ENCODE results near the gene DENND2D. TPM values are rescaled to one million over a fixed set of nuclear protein-coding genes. Genes with fewer than 3 reads are reported as not detected.

Gene DENND2D, protein sequence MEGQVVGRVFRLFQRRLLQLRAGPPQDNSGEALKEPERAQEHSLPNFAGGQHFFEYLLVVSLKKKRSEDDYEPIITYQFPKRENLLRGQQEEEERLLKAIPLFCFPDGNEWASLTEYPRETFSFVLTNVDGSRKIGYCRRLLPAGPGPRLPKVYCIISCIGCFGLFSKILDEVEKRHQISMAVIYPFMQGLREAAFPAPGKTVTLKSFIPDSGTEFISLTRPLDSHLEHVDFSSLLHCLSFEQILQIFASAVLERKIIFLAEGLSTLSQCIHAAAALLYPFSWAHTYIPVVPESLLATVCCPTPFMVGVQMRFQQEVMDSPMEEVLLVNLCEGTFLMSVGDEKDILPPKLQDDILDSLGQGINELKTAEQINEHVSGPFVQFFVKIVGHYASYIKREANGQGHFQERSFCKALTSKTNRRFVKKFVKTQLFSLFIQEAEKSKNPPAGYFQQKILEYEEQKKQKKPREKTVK
- 100 to 1,000 TPM; 274 to 289 TPM for total RNA-seq
- 100 to 1,000 TPM; 161 to 395 (median 225) TPM for polyA plus RNA-seq
- 229 to 343 (median 294) reads per million in 6 experiments for total RNA-seq

- Mint-ChIP-seq H3K36me3 (peaks cover 46 to 52% (median 48%) of the 10 kb centered on the region in 3 donors), H3K4me1 (peaks cover 39 to 88% (median 61%) of the 10 kb centered on the region in 4 donors), H3K9me3 (no peaks in the 10 kb centered on the region), H3K27me3 (no peaks in the 10 kb centered on the region), H3K4me3 (peak within 1 kb of the TSS; percentile 96 to 100 (median 99)), H3K27ac (peak within 1 kb of the TSS; percentile 89 to 99 (median 96))
- POLR2A ChIA-PET = interaction anchor here (0.6 to 20.0 kb wide), 10 partner anchors 7 to 249 kb away, joined by 3 to 1200 read pairs (median 8); partner anchors contain the start of genes ATP5PB, CEPT1, CHI3L2 and DRAM2
- DNase-seq = peak in 3 of 10 donors; percentile 30 to 53 (median 53)
- ATAC-seq = peak; percentile 15 to 21
These were observed at the start of gene DENND2D for GRCh38 chr1:111199881-111200801. Gene DENND2D (minus strand): TSS chr1:111200646. CDS start chr1:111200459, 187 bp downstream.

DNA sequence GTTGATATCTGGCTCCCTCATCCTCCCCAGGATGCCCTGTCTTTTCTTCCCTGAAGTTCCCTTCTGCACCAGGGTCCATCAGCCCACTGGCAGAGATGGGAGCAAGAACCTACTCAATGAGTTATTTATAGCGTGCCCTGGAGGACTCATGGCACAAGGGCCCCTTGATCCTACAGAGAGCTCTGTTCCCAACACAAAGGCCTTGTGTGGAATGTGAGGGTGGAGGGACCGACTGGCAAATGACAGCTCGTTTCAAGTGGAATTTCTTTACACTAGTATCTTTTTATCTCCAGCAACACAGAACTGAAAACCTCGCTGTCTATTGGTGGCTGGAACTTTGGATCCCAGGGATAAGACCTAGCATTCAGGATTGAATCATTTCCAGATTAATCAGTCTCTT is 49.5 kb upstream of the DENND2D start:
- Mint-ChIP-seq H3K4me3 (no peak overlapping the region), H3K36me3 (no peaks in the 10 kb centered on the region), H3K27me3 (no peaks in the 10 kb centered on the region), H3K9me3 (no peaks in the 10 kb centered on the region), H3K4me1 (peaks cover 21 to 39% (median 30%) of the 10 kb centered on the region in 4 donors), H3K27ac (peak overlapping the region in 3 of 10 donors; percentile 44 to 70 (median 60))
- POLR2A ChIA-PET = interaction anchor here (0.8 to 2.0 kb wide), 3 partner anchors 15 to 58 kb away, joined by 3 to 6 read pairs (median 6); no protein-coding TSS in a partner anchor
- DNase-seq (no peak), ATAC-seq (no peak)

GRCh38 chr1:111247125-111247838 is 46.8 kb upstream of the DENND2D start:
- Mint-ChIP-seq H3K27me3 (no peaks in the 10 kb centered on the region), H3K4me3 (no peak overlapping the region), H3K27ac (no peak overlapping the region), H3K4me1 (peaks cover 16 to 21% (median 19%) of the 10 kb centered on the region in 4 donors), H3K36me3 (peaks cover 0 to 14% (median 0%) of the 10 kb centered on the region in 3 donors), H3K9me3 (no peaks in the 10 kb centered on the region)
- no peak for DNase-seq
- POLR2A ChIA-PET = no interaction called here
- no peak for ATAC-seq

- Mint-ChIP-seq H3K27ac (peak overlapping the region in 2 of 10 donors; percentile 33 to 37), H3K4me3 (no peak overlapping the region), H3K4me1 (peaks cover 0 to 14% (median 1%) of the 10 kb centered on the region in 4 donors), H3K9me3 (no peaks in the 10 kb centered on the region), H3K27me3 (no peaks in the 10 kb centered on the region), H3K36me3 (peaks cover 2 to 48% (median 24%) of the 10 kb centered on the region in 3 donors)
- POLR2A ChIA-PET = interaction anchor here (1.0 to 1.4 kb wide), 2 partner anchors 8 to 20 kb away, joined by 3 read pairs; no protein-coding TSS in a partner anchor
- ATAC-seq (no peak), DNase-seq (no peak)
These were observed 42.5 kb upstream of the DENND2D start for GRCh38 chr1:111242805-111243523.

- POLR2A ChIA-PET = interaction anchor here (0.9 kb wide), 1 partner anchor 9 kb away, joined by 3 read pairs; no protein-coding TSS in a partner anchor
These were observed 41.4 kb upstream of the DENND2D start for GRCh38 chr1:111241797-111242196.

DNA sequence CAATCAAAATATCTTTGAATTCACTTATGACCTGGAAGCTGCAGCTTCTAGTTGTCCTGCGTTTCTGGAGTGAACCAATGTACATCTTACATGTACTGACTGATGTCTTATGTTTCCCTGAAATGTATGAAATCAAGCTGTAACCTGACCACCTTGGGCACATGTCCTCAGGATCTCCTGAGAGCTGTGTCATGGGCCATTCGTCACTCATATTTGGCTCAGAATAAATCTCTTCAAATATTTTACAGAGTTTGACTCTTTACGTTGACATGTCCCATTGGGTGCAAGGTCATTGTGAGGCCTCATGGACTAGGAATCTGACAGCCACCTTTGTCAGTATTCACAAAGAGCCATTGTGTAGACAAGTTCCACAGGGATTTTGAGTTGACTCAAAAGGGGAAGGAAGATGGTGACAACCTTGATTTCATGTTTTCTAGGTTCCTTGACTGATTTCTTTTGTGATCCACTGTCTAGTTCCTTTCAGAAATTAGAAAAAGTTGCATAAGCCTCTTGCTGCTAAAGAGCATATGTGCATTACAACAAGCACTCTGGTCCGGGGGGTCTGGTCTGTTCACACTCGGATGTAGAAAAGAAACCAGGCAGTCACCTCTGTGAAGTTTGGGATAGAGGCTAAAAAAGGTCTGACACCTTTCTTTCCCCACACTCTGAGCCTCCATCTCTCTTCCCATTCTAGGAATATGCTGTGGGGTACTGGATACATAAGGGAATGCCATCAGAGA is 37.8 kb upstream of the DENND2D start:
- no peaks in the 10 kb centered on the region for H3K9me3 Mint-ChIP-seq
- DNase-seq (no peak), ATAC-seq (no peak)
- peak overlapping the region in 1 of 10 donors; percentile 24 for H3K27ac Mint-ChIP-seq
- H3K27me3 Mint-ChIP-seq = no peaks in the 10 kb centered on the region
- H3K4me3 Mint-ChIP-seq = no peak overlapping the region
- POLR2A ChIA-PET = no interaction called here
- H3K36me3 Mint-ChIP-seq = peaks cover 2 to 59% (median 33%) of the 10 kb centered on the region in 3 donors
- peaks cover 2 to 36% (median 13%) of the 10 kb centered on the region in 4 donors for H3K4me1 Mint-ChIP-seq

More at GRCh38 chr1:111241797-111242196, 41.4 kb upstream of the DENND2D start:
- ATAC-seq (no peak), DNase-seq (no peak)
- H3K27ac Mint-ChIP-seq = no peak overlapping the region
- H3K36me3 Mint-ChIP-seq = peaks cover 2 to 59% (median 25%) of the 10 kb centered on the region in 3 donors
- H3K4me1 Mint-ChIP-seq = peaks cover 0 to 16% (median 1%) of the 10 kb centered on the region in 4 donors
- H3K9me3 Mint-ChIP-seq = no peaks in the 10 kb centered on the region
- no peak overlapping the region for H3K4me3 Mint-ChIP-seq
- no peaks in the 10 kb centered on the region for H3K27me3 Mint-ChIP-seq

GRCh38 chr1:111236806-111237205 is 36.4 kb upstream of the DENND2D start:
- ATAC-seq (no peak), DNase-seq (no peak)
- Mint-ChIP-seq H3K36me3 (peaks cover 2 to 54% (median 33%) of the 10 kb centered on the region in 3 donors), H3K4me3 (no peak overlapping the region), H3K27me3 (no peaks in the 10 kb centered on the region), H3K4me1 (peaks cover 2 to 48% (median 26%) of the 10 kb centered on the region in 4 donors), H3K27ac (peak overlapping the region in 2 of 10 donors; percentile 20 to 56), H3K9me3 (no peaks in the 10 kb centered on the region)
- POLR2A ChIA-PET = interaction anchor here (1.2 kb wide), 1 partner anchor 10 kb away, joined by 3 read pairs; no protein-coding TSS in a partner anchor

GRCh38 chr1:111236379-111236778 is 35.9 kb upstream of the DENND2D start:
- Mint-ChIP-seq H3K4me3 (no peak overlapping the region), H3K4me1 (peaks cover 2 to 51% (median 30%) of the 10 kb centered on the region in 4 donors), H3K9me3 (no peaks in the 10 kb centered on the region), H3K27me3 (no peaks in the 10 kb centered on the region), H3K27ac (peak overlapping the region in 2 of 10 donors; percentile 14 to 20), H3K36me3 (peaks cover 2 to 52% (median 30%) of the 10 kb centered on the region in 3 donors)
- no peak for DNase-seq
- POLR2A ChIA-PET = interaction anchor here (1.2 to 2.2 kb wide), 2 partner anchors 10 to 15 kb away, joined by 3 to 6 read pairs; no protein-coding TSS in a partner anchor
- no peak for ATAC-seq

DNA sequence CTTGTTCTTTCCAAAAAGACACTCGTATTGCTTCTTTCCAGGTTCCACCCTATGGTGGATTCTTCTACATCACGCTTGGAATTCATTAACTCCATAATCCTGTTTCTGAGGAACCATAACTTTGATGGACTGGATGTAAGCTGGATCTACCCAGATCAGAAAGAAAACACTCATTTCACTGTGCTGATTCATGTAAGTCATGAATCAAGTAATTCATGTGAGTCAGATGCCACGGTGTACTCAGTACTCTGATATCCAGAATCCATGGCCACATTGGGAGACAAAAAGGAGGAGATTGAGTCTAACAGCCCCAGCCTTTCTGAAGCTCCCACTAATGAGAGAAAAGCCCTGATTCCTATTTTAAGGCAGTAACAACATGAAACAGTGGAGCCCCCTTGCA is 34.4 kb upstream of the DENND2D start:
- Mint-ChIP-seq H3K4me1 (peaks cover 8 to 63% (median 44%) of the 10 kb centered on the region in 4 donors), H3K27ac (peak overlapping the region in 1 of 10 donors; percentile 62), H3K27me3 (no peaks in the 10 kb centered on the region), H3K36me3 (peaks cover 0 to 38% (median 26%) of the 10 kb centered on the region in 3 donors), H3K4me3 (no peak overlapping the region), H3K9me3 (peaks cover 0 to 3% (median 0%) of the 10 kb centered on the region in 9 donors)
- no peak for ATAC-seq
- POLR2A ChIA-PET = interaction anchor here (1.1 to 2.2 kb wide), 2 partner anchors 9 to 16 kb away, joined by 3 to 6 read pairs; no protein-coding TSS in a partner anchor
- no peak for DNase-seq

DNA sequence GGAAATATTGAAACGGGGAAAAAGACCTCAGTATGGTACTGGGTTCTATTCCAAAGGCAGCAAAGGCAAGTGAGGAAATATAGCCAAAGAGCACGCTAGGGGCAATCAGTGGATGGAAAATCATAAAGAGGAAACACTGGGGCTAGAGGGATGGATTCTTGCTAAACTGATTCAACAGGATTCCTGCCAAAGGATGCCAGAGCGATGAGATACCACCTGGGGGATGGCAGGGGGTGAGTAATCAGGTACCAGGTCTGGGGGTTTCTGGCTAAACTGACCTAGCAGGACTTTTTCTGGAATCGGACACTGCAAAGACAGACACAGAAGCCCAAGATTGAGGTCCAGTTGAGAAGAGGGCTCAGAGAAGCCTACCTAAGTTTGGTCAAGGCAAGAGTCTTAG is 33.8 kb upstream of the DENND2D start:
- ATAC-seq = no peak
- peak overlapping the region in 2 of 10 donors; percentile 28 to 50 for H3K27ac Mint-ChIP-seq
- no peak for DNase-seq
- H3K36me3 Mint-ChIP-seq = peaks cover 0 to 32% (median 23%) of the 10 kb centered on the region in 3 donors
- H3K4me1 Mint-ChIP-seq = peaks cover 9 to 62% (median 47%) of the 10 kb centered on the region in 4 donors
- POLR2A ChIA-PET = interaction anchor here (2.2 kb wide), 1 partner anchor 17 kb away, joined by 6 read pairs; no protein-coding TSS in a partner anchor
- no peaks in the 10 kb centered on the region for H3K27me3 Mint-ChIP-seq
- peak overlapping the region in 1 of 10 donors; percentile 41 for H3K4me3 Mint-ChIP-seq
- peaks cover 0 to 5% (median 0%) of the 10 kb centered on the region in 9 donors for H3K9me3 Mint-ChIP-seq

Measured in naive thymus-derived CD8-positive, alpha-beta T cell (primary cell).